Nephron (organoid): ENCODE data around the gene MBOAT1.

Experiments used
- H3K27ac Mint-ChIP-seq, 3 experiments: 2 replicates each; pipeline ENCODE4 v1.8.0; 2020; ENCODE audit warnings: mixed read lengths in 3 of 3, mild to moderate bottlenecking in 2 of 3, moderate library complexity in 1 of 3
- H3K27me3 Mint-ChIP-seq: 2 replicates; pipeline ENCODE4 v1.8.0; 2021; ENCODE audit warnings: low read depth, mild to moderate bottlenecking, moderate library complexity, mixed read lengths
- H3K36me3 Mint-ChIP-seq: 2 replicates; pipeline ENCODE4 v1.8.0; 2020; ENCODE audit warnings: low read depth, mixed read lengths
- H3K4me1 Mint-ChIP-seq: 2 replicates; pipeline ENCODE4 v1.8.0; 2020; ENCODE audit warnings: mixed read lengths
- H3K4me3 Mint-ChIP-seq, 3 experiments: 2 replicates each; pipeline ENCODE4 v1.8.0; 2020; ENCODE audit warnings: mild to moderate bottlenecking in 3 of 3, mixed read lengths in 3 of 3, moderate library complexity in 2 of 3
- H3K9me3 Mint-ChIP-seq: 2 replicates; pipeline ENCODE4 v1.8.0; 2020; ENCODE audit warnings: mixed read lengths
- TF ChIP-seq, protein P1 (sequence below), 3 experiments: fragments of 200-600 bp; sonication (generic); IDR thresholded peaks; one replicate each; pipeline ENCODE4 v1.5.0; 2021; ENCODE audit warnings: antibody characterized with exemption in 3 of 3; ENCODE audit not compliant: unreplicated experiment in 3 of 3

MBOAT1 gene

DNA sequence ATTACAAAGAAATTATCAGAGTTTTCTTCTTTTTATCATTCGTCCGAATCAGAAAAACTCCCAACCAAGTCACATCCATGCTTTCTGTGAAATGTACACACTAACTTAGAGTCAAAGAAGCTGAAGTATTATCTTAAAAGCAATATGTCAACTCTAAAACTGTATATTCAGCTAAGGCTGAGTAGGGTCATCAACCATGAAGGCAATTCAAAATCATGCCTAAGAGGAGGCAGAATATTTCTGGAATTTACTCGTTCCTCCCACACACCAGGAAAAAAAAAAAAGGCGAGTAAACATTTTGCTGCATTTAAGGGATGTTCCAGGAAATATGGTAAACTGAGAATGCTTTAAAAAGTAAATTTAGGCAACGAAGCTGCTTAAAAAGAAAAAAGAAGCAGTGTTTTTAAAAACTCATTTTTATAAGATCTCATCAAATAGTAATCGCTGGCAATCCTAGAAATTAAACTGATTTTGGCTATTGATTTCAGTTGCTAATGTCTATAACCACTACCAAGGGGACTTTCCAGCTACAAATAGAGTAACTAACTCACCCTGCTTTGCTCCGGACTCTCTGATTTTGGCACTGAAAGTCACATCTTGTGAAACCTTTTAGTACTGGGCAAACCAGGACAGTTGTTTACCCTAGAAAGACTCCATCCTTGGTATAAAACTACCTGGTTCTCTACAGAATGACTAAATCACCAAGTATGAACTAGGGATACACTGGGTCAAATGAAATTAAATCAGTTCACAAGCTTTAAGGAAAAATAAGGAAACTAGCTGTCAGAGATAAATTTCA, 82.8 kb downstream of the MBOAT1 start:
- Mint-ChIP-seq H3K4me3 (peak overlapping the region in 1 of 3 experiments; percentile 1), H3K36me3 (peaks cover 36% of the 10 kb centered on the region), H3K4me1 (peaks cover 45% of the 10 kb centered on the region), H3K27ac (peak overlapping the region; percentile 37 to 61 (median 43)), H3K27me3 (no peaks in the 10 kb centered on the region), H3K9me3 (no peaks in the 10 kb centered on the region)
- TF ChIP-seq, protein P1, sequence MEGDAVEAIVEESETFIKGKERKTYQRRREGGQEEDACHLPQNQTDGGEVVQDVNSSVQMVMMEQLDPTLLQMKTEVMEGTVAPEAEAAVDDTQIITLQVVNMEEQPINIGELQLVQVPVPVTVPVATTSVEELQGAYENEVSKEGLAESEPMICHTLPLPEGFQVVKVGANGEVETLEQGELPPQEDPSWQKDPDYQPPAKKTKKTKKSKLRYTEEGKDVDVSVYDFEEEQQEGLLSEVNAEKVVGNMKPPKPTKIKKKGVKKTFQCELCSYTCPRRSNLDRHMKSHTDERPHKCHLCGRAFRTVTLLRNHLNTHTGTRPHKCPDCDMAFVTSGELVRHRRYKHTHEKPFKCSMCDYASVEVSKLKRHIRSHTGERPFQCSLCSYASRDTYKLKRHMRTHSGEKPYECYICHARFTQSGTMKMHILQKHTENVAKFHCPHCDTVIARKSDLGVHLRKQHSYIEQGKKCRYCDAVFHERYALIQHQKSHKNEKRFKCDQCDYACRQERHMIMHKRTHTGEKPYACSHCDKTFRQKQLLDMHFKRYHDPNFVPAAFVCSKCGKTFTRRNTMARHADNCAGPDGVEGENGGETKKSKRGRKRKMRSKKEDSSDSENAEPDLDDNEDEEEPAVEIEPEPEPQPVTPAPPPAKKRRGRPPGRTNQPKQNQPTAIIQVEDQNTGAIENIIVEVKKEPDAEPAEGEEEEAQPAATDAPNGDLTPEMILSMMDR (IDR thresholded peaks at IDR 0.05; ENCODE audit: unreplicated experiment in 3 of 3), result no peak

DNA sequence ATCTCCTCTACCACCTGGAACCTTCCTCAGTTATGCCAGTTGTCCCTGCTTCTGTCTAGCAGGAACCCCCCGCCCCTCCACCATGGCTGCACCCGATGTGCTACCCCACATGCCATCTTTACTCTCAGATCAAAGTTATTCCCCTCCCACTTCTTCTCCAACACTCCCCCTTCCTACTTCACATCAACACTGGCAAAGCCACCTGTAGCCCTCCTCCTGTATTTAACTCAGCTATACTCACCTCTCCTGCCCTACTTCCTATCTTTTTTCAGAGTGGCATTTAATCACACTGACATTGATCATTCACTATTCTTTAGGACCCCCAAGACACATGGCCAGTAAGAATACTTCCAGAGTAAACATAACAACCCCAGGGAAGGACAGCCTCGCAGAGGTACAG, 84.3 kb downstream of the MBOAT1 start:
- Mint-ChIP-seq H3K27me3 (no peaks in the 10 kb centered on the region), H3K4me3 (no peak overlapping the region), H3K36me3 (peaks cover 37% of the 10 kb centered on the region), H3K27ac (peak overlapping the region in 1 of 3 experiments; percentile 37), H3K4me1 (peaks cover 50% of the 10 kb centered on the region), H3K9me3 (no peaks in the 10 kb centered on the region)
- TF ChIP-seq, protein P1 (IDR thresholded peaks at IDR 0.05; ENCODE audit: unreplicated experiment in 3 of 3), result no peak

DNA sequence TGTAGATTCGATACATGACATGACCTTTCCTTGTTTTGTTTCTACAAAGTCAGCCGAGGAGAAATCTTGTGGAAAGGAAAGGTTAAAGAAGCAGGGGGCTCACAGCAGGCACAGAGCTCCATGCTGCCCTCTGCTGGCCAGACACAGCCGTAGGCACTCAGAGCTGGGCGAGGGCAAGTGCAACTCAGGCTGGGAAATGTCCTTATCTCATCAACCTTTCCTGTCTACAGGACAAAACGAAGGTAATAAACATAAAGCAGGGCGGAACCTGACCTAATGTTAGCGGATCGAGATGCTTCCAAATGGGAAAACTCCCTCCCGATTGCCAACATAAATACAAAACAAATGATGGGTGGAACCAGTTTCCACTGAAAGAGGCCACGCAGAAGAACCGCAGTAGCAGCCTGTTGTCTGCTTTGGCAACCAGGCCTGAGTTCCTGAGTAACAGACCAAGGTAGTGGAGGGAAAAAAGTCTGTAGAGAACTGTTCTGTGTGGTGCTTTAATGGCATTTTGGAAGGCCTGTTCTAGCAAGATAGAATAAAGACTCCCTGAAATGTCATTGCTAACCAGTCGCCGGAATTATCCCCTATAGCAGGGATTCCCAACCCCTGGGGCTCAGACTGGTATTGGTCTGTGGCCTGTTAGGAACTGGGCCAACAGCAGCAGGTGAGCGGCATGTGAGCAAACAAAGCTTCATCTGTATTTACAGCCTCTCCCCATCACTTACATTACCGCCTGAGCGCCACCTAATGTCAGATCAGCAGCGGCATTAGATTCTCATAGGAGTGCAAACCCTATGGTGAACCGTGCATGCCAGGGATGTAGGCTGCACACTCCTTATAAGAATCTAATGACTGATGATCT, 85.2 kb downstream of the MBOAT1 start:
- TF ChIP-seq, protein P1 (IDR thresholded peaks at IDR 0.05; ENCODE audit: unreplicated experiment in 3 of 3), result peak; percentile 78 to 82 (median 80)
- peaks cover 31% of the 10 kb centered on the region for H3K36me3 Mint-ChIP-seq
- peaks cover 54% of the 10 kb centered on the region for H3K4me1 Mint-ChIP-seq
- no peak overlapping the region for H3K4me3 Mint-ChIP-seq
- H3K9me3 Mint-ChIP-seq, result no peaks in the 10 kb centered on the region
- H3K27ac Mint-ChIP-seq, result peak overlapping the region; percentile 61 to 64 (median 62)
- H3K27me3 Mint-ChIP-seq, result no peaks in the 10 kb centered on the region

DNA sequence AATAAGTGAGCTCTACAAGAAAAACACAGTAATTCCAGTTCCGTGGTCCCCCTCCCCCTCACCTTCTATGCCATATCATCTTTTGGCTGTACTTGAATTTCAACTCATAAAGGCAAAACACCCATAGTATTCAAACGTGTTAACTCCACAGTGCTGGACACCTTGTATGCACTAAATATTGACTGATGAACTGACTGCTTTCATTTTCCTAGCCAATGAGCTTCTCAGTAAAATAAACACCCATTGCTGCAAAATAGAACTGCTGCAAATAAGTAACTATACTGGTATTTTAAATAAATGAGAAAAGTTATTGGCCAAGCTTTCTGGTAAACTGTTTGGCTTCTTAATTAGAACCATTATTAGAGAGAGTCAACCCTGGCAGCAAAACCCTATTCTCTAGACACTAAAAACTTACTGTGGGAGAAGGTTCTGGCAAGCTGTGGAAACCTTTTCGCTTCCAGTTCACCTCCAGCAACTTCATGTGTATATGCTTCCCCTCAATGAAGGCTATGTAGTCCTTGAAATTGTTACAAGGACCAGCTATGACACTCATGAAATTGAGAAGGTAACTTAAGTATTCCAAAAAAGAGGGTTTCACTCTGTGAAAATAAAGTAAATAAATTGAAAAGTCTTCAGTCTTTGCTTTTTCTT, 86.0 kb downstream of the MBOAT1 start:
- H3K4me1 Mint-ChIP-seq, result peaks cover 54% of the 10 kb centered on the region
- H3K36me3 Mint-ChIP-seq, result peaks cover 33% of the 10 kb centered on the region
- no peaks in the 10 kb centered on the region for H3K27me3 Mint-ChIP-seq
- peak overlapping the region; percentile 61 to 64 (median 62) for H3K27ac Mint-ChIP-seq
- H3K4me3 Mint-ChIP-seq, result no peak overlapping the region
- no peaks in the 10 kb centered on the region for H3K9me3 Mint-ChIP-seq
- TF ChIP-seq, protein P1 (IDR thresholded peaks at IDR 0.05; ENCODE audit: unreplicated experiment in 3 of 3), result no peak

GRCh38 chr6:20124545-20124944, 87.7 kb downstream of the MBOAT1 start:
- Mint-ChIP-seq H3K9me3 (no peaks in the 10 kb centered on the region), H3K27me3 (no peaks in the 10 kb centered on the region), H3K4me3 (no peak overlapping the region), H3K27ac (no peak overlapping the region), H3K4me1 (peaks cover 44% of the 10 kb centered on the region), H3K36me3 (peaks cover 28% of the 10 kb centered on the region)
- TF ChIP-seq, protein P1 (IDR thresholded peaks at IDR 0.05; ENCODE audit: unreplicated experiment in 3 of 3), result no peak
